AG04450 (cell line): Measurements from ENCODE around the gene KLK1. TPM values are rescaled to one million over a fixed set of nuclear protein-coding genes. Genes with fewer than 3 reads are reported as not detected.

ENCODE experiments used
- CTCF ChIA-PET: fragments of 300-600, 350-600 bp; formaldehyde crosslinking; extraction: SDS; loops from one replicate; lab custom pipeline; 2022; ENCODE audit warnings: antibody characterized with exemption, inconsistent platforms; lab: Charles Lee
- POLR2A ChIA-PET: fragments of 350-600 bp; formaldehyde crosslinking; extraction: SDS; loops from one replicate; lab custom pipeline; 2021; ENCODE audit warnings: antibody characterized with exemption, inconsistent platforms; lab: Yijun Ruan, JAX
- DNase-seq: peaks from one replicate; pipeline ENCODE4 v3.0.0-alpha.2; 2011; ENCODE audit warnings: low read depth, low spot score
- H3K27ac ChIP-seq: one replicate; pipeline ENCODE4 v1.5.1; 2012; ENCODE audit warnings: low read depth, low read length, control low read depth
- H3K27me3 ChIP-seq: one replicate; pipeline ENCODE4 v1.6.0; 2012; ENCODE audit warnings: low read length; ENCODE audit not compliant: control insufficient read depth, insufficient read depth
- H3K4me3 ChIP-seq: 2 replicates; pipeline ENCODE4 v1.5.1; 2011; ENCODE audit warnings: mild to moderate bottlenecking, low read depth, low read length, control low read depth
- H3K9me3 ChIP-seq: 2 replicates; pipeline ENCODE4 v1.5.1; 2012; ENCODE audit warnings: low read length; ENCODE audit not compliant: control insufficient read depth, insufficient read depth
- polyA plus RNA-seq: library from polyadenylated mRNA; depleted of rRNA; stranded (reverse); fragments of >200 nt; gene quantifications from 2 replicates; pipeline ENCODE4 v1.2.3, GENCODE V29; 2011
- TF ChIP-seq, protein P1 (sequence below): IDR thresholded peaks from 2 replicates; pipeline ENCODE4 v1.5.1; 2011; ENCODE audit warnings: low read depth, low read length, control low read depth, inconsistent platforms

KLK1 gene
- polyA plus RNA-seq, 1 experiment = not detected

DNA sequence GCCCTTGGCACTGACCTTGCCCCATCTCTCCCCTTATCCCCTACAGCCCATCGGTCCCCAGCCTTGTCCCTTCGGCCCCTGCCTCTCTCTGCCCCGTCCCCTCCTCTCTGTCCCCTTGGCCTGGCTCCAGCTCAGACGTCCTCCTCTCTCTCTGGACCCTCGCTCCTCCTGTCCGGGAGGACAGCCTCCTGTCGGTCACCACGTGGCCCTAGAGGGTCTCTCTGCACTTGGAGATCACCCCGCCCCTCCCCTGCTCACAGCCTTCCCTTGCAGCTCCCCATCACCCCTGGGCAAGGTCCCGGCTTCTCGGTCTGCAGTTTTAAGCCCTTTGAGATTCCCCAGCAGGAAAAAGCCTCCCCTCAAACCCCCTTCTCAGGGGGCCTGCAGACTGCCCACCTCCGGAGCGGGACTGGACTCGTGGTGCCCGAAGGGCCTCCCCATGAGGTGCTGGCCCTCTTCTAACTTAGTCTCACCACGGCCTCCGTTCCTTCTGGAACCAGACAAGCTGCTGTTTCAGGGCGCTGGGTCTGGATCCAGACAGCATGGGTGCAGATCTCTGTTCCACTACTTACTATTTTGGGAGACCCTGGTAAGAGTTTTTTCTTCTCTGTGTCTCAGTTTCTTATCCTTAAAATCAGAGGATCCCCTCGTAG lies 13.1 kb upstream of the KLK1 start:
- H3K27me3 ChIP-seq = peaks cover 3% of the 10 kb centered on the region
- H3K9me3 ChIP-seq = no peaks in the 10 kb centered on the region
- TF ChIP-seq, protein P1, sequence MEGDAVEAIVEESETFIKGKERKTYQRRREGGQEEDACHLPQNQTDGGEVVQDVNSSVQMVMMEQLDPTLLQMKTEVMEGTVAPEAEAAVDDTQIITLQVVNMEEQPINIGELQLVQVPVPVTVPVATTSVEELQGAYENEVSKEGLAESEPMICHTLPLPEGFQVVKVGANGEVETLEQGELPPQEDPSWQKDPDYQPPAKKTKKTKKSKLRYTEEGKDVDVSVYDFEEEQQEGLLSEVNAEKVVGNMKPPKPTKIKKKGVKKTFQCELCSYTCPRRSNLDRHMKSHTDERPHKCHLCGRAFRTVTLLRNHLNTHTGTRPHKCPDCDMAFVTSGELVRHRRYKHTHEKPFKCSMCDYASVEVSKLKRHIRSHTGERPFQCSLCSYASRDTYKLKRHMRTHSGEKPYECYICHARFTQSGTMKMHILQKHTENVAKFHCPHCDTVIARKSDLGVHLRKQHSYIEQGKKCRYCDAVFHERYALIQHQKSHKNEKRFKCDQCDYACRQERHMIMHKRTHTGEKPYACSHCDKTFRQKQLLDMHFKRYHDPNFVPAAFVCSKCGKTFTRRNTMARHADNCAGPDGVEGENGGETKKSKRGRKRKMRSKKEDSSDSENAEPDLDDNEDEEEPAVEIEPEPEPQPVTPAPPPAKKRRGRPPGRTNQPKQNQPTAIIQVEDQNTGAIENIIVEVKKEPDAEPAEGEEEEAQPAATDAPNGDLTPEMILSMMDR = no peak
- CTCF ChIA-PET = no interaction called here
- no peak for DNase-seq
- H3K4me3 ChIP-seq = no peak overlapping the region
- POLR2A ChIA-PET = no interaction called here
- H3K27ac ChIP-seq = no peak overlapping the region

DNA sequence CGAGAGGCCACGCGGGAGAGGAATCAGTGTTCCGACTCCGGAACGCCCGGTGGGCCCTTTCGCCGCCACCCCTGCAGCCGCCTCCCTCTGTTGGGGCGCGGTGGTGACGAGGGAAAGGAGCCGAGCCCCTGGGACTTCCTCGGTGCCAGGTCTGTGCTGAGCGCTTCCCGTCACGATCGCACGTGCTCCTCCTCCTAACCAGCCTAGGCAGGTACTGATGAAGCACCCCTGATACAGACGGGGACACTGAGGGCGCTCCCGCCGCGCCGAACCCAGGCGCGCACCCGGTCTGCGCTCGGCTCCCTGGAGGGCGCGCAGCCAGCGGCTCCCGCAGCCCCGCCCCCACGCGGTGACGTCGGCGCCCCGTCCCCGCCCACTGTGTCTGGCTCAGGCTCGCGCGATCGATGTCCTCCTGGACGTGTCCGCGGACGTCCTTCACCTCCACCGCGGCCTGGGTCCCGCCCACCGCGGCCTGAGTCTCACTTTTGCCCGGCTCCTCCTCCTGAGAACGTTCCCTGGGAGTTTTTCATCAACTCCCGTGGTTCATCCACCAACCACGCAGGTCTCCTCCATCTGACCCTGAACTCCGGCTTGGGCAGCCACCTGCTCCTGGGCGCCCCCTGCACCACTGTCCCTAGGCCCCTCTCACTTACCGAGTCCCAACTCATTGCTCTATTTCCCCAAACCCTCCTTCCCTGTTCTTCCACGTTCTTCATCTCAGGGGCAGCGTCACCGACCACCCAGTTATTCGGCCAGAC lies 12.4 kb upstream of the KLK1 start:
- no peaks in the 10 kb centered on the region for H3K9me3 ChIP-seq
- no peak overlapping the region for H3K27ac ChIP-seq
- ChIA-PET CTCF (no interaction called here), POLR2A (no interaction called here)
- TF ChIP-seq, protein P1 = no peak
- DNase-seq = peak; percentile 4
- peaks cover 4% of the 10 kb centered on the region for H3K27me3 ChIP-seq
- peak overlapping the region; percentile 73 for H3K4me3 ChIP-seq

DNA sequence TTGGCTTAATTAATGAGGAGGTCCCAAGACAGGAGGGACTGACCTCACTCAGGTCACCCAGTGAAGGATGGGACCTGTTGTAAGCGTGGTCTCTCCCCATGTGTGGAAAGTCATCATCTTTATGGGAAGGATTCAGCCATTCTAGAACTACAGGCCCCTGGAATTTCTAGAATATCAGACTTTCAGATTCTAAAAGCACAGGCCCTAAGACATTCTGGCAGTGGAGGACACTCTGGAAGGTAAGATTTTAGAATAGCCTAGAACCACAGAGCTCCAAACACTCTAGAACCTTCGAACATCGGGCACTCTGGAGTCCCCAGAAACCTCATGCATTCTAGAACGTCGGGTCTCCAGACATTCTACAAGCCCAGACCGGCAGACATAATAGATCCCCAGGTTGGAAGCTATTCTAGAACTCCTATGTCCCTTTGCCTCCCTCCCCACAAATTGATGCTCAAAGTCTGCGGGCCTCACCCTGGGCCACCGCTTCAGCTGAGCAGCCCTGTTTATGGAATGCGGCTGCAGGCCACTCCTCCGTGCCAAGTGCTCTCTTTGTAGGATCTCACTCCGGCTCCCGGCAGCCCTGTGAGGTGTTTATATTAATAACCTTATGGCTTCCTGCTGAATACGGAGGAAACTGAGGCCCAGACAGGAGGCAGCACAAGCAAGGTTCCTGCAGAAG lies 11.7 kb upstream of the KLK1 start:
- ChIA-PET CTCF (no interaction called here), POLR2A (no interaction called here)
- no peak overlapping the region for H3K27ac ChIP-seq
- peaks cover 6% of the 10 kb centered on the region for H3K27me3 ChIP-seq
- TF ChIP-seq, protein P1 = no peak
- DNase-seq = no peak
- peak overlapping the region; percentile 73 for H3K4me3 ChIP-seq
- no peaks in the 10 kb centered on the region for H3K9me3 ChIP-seq

DNA sequence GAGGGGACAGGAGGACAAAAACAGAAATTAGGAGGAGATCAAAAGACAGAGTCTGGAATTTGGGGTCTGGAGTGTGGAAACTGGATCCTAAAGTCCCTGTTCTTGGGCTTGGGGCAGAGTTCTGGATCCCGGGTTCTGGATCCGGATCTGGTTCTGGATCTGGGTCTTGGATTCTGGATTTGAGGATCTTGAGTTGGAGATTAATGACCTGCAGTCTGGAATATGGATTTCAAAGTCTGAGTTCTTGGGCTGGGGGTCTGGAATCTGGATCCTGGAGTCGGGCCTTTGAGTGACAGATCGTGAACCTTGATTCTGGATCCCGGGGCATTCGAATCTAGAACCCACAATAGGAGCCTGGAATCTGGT lies 10.2 kb upstream of the KLK1 start:
- TF ChIP-seq, protein P1 = no peak
- Histone ChIP-seq H3K9me3 (no peaks in the 10 kb centered on the region), H3K27ac (no peak overlapping the region), H3K27me3 (peaks cover 6% of the 10 kb centered on the region), H3K4me3 (no peak overlapping the region)
- CTCF ChIA-PET = no interaction called here
- DNase-seq = no peak
- POLR2A ChIA-PET = no interaction called here
